Activated T-cell treated with anti-CD3 and anti-CD28 coated beads, Interleukin-2, amount 50 U/mL, for 72 hours (primary cell): ENCODE data around the gene TMEM235. TPM values are rescaled to one million over a fixed set of nuclear protein-coding genes. Genes with fewer than 3 reads are reported as not detected.

Source experiments
- ATAC-seq, 2 donors: fragments of 150-1000 bp; cut with Tn5 transposase; replicated peaks in 1 of 2; 2 replicates each; pipeline ENCODE4 v1.10.0; 2021; ENCODE audit warnings: moderate library complexity in 2 of 2, mild to moderate bottlenecking in 1 of 2
- DNase-seq, 2 donors: peaks; one replicate each; pipeline ENCODE4 v3.0.0; 2021 to 2022; ENCODE audit warnings: mixed read lengths in 1 of 2
- H3K27ac Mint-ChIP-seq: one replicate; pipeline ENCODE4 v1.8.0; 2022; ENCODE audit warnings: mild to moderate bottlenecking, moderate library complexity, mixed read lengths
- H3K27me3 Mint-ChIP-seq: one replicate; pipeline ENCODE4 v1.8.0; 2022; ENCODE audit warnings: low read depth, mixed read lengths
- H3K36me3 Mint-ChIP-seq, 2 donors: one replicate each; pipeline ENCODE4 v1.8.0; 2022; ENCODE audit warnings: mixed read lengths in 2 of 2, mild to moderate bottlenecking in 1 of 2; ENCODE audit not compliant: insufficient read depth in 2 of 2
- H3K4me1 Mint-ChIP-seq: one replicate; pipeline ENCODE4 v1.8.0; 2022; ENCODE audit warnings: low read depth, mixed read lengths
- H3K4me3 Mint-ChIP-seq, 2 donors: one replicate each; pipeline ENCODE4 v1.8.0; 2022; ENCODE audit warnings: mild to moderate bottlenecking in 2 of 2, mixed read lengths in 2 of 2, moderate library complexity in 2 of 2
- H3K9me3 Mint-ChIP-seq, 2 donors: one replicate each; pipeline ENCODE4 v1.8.0; 2022; ENCODE audit warnings: mixed read lengths in 2 of 2
- total RNA-seq, 2 donors: library from RNA; stranded (reverse); gene quantifications; one replicate each; pipeline ENCODE4 v1.2.3, GENCODE V29; 2022

TMEM235 gene
- total RNA-seq, 2 donors from 2014 or later, result not detected

DNA sequence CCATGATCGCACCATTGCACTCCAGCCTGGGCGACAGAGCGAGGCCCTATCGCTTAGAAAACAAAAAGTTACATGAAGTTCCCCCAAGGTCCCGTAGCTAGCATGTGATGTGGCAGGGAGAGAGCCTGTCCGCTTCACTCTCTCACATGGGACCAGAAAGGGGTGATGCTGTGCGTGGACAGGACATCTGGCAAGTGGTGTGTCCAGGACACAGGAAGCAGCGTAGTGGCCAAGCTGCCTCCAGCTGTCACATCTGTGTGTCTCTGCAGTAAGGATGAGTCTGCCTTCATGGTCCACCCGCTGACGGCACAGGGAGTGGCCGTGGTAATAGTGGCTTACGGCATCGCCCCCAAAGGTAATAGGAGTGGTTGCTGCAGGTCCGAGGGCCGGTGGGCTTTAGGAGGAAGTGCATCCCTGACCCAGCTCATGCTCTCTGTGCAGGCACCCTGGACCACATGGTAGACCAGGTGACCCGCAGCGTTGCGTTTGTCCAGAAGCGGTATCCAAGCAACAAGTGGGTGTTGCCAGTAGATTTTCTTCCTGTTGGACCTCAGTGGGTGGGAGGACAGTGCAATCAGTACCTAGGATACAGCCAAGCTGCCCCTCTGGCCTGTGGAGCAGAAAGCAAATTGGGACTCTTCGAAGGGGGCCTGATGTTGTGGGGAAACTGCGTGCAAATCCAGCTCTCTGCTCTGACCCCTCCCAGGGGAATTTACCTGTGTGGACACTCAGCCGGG lies 26.9 kb upstream of the TMEM235 start:
- H3K27ac Mint-ChIP-seq, result no peak overlapping the region
- H3K27me3 Mint-ChIP-seq, result no peaks in the 10 kb centered on the region
- no peak overlapping the region for H3K4me3 Mint-ChIP-seq
- H3K4me1 Mint-ChIP-seq, result no peaks in the 10 kb centered on the region
- no peaks in the 10 kb centered on the region for H3K9me3 Mint-ChIP-seq
- H3K36me3 Mint-ChIP-seq, result no peaks in the 10 kb centered on the region
- ATAC-seq, result no peak
- DNase-seq, result no peak

DNA sequence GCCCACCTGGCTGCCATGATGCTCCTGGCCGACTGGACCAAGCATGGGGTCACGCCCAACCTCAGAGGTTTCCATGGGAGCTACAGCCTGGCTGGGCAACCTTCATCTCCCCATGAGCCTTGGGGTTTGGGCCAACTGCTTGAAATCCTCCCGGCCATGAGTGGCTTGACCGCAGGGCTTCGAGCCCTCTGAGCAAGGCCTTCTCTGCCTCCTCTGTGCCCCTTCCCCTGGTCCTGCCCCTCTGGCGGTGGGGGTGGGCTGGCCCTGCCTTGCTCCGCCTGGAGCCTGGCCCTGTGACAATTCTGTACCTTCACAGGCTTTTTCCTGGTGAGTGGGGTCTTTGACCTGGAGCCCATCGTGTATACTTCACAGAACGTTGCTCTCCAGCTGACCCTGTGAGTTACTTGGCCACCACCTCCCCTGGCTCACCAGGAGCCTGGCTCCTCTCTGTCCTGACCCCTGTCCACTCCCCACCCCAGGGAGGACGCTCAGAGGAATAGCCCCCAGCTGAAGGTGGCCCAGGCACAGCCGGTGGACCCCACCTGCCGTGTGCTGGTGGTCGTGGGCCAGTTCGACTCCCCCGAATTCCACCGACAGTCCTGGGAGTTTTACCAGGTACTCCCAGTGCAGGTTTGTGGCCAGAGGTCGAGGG lies 26.2 kb upstream of the TMEM235 start:
- DNase-seq (no peak), ATAC-seq (no peak)
- Mint-ChIP-seq H3K4me1 (no peaks in the 10 kb centered on the region), H3K27ac (no peak overlapping the region), H3K27me3 (no peaks in the 10 kb centered on the region), H3K9me3 (no peaks in the 10 kb centered on the region), H3K36me3 (no peaks in the 10 kb centered on the region), H3K4me3 (no peak overlapping the region)

DNA sequence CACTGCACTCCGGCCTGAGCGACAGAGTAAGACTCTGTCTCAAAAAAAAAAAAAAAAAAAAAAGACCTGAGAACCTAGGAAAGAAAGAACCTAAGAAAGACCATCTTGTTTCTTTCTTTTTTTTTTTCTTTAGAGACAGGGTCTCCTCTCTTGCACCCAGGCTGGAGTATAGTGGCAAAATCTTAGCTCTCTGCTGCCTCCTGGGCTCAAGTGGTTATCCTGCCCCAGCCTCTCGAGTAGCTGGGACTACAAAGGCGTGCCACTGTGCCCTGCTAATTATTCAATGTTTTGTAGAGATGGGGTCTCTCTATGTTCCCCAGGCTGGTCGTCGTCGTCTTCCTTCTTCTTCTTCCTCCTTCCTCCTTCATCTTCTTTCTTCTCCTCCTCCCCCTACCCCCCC lies 25.1 kb upstream of the TMEM235 start:
- no peak overlapping the region for H3K27ac Mint-ChIP-seq

DNA sequence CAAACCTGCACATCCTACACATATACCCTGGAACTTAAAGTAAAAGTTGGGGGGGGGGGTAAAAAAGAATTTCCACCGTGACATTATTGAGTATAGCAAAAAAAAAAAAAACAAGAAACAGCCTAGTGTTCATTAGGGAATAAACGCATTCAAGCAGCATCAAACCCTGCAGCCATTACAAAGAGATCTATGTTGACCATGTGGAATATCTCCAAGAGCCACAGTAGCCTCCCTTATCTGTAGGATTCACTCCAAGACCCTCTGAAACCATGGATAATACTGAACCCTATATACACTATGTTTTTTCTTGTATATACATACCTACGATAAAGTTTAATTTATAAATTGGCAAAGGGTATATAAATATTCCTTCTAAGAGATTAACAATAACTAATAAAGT lies 22.9 kb upstream of the TMEM235 start:
- no peak overlapping the region for H3K4me3 Mint-ChIP-seq
- no peaks in the 10 kb centered on the region for H3K36me3 Mint-ChIP-seq
- H3K9me3 Mint-ChIP-seq, result no peaks in the 10 kb centered on the region
- DNase-seq, result no peak
- H3K27ac Mint-ChIP-seq, result no peak overlapping the region
- no peak for ATAC-seq
- no peaks in the 10 kb centered on the region for H3K4me1 Mint-ChIP-seq
- H3K27me3 Mint-ChIP-seq, result no peaks in the 10 kb centered on the region

More for the DNA sequence above, 25.1 kb upstream of the TMEM235 start:
- DNase-seq (no peak), ATAC-seq (no peak)
- H3K4me3 Mint-ChIP-seq, result no peak overlapping the region
- no peaks in the 10 kb centered on the region for H3K9me3 Mint-ChIP-seq
- H3K36me3 Mint-ChIP-seq, result no peaks in the 10 kb centered on the region
- no peaks in the 10 kb centered on the region for H3K4me1 Mint-ChIP-seq
- no peaks in the 10 kb centered on the region for H3K27me3 Mint-ChIP-seq

DNA sequence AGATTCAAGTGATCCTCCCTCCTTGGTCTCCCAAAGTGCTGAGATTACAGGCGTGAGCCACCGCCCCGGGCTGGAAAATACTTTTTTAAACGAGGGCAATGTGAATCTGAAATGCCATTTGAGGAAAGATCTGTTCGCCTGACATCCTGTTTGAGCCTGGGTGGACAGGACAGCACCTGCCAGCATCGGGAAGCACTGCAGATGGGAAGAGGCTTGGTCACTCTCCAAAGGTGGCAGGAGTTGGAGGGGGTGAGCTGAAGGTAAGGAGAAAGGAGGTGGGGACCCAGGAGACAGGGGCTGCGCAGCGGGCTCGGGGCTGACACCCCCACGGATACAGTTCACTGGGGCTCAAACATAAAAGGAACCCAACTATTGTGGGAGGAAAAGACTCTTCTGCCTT lies 21.3 kb upstream of the TMEM235 start:
- ATAC-seq, result no peak
- Mint-ChIP-seq H3K9me3 (no peaks in the 10 kb centered on the region), H3K36me3 (peaks cover 0 to 4% of the 10 kb centered on the region in 2 donors), H3K4me3 (no peak overlapping the region), H3K4me1 (peaks cover under 1% of the 10 kb centered on the region), H3K27me3 (no peaks in the 10 kb centered on the region), H3K27ac (no peak overlapping the region)
- DNase-seq, result no peak

DNA sequence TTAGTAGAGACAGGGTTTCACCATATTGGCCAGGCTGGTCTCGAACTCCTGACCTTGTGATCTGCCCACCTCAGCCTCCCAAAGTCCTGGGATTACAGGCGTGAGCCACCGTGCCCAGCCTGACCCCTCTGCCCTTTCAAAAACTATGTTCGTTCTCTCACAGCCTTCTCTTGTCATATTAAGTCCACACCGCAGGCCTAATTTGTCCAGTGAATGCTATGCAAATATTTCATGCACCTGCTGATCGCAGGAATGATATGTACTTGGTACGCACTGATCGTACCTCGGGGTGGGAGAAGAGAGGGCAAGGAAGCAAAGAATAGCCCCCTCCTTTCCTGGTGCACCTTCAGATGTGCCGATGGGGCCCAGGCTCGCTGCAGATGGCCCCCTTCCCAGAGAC lies 20.4 kb upstream of the TMEM235 start:
- ATAC-seq, result no peak

DNA sequence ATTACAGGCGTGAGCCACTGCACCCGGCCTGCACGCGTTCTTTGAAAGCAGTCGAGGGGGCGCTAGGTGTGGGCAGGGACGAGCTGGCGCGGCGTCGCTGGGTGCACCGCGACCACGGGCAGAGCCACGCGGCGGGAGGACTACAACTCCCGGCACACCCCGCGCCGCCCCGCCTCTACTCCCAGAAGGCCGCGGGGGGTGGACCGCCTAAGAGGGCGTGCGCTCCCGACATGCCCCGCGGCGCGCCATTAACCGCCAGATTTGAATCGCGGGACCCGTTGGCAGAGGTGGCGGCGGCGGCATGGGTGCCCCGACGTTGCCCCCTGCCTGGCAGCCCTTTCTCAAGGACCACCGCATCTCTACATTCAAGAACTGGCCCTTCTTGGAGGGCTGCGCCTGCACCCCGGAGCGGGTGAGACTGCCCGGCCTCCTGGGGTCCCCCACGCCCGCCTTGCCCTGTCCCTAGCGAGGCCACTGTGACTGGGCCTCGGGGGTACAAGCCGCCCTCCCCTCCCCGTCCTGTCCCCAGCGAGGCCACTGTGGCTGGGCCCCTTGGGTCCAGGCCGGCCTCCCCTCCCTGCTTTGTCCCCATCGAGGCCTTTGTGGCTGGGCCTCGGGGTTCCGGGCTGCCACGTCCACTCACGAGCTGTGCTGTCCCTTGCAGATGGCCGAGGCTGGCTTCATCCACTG lies 17.3 kb upstream of the TMEM235 start, which contains the start of gene BIRC5:
Gene BIRC5, plus strand, starts transcription at position 238 of the 690 bp plus-strand sequence. Its CDS starts 64 bp downstream, at position 302.
- DNase-seq (peak; percentile 94), ATAC-seq (peak; percentile 100)
- peak within 1 kb of the TSS; percentile 76 for H3K27ac Mint-ChIP-seq
- H3K4me3 Mint-ChIP-seq, result peak within 1 kb of the TSS; percentile 95
- H3K4me1 Mint-ChIP-seq, result peaks cover 17% of the 10 kb centered on the region
- H3K36me3 Mint-ChIP-seq, result peaks cover 11 to 19% of the 10 kb centered on the region in 2 donors
- no peaks in the 10 kb centered on the region for H3K27me3 Mint-ChIP-seq
- H3K9me3 Mint-ChIP-seq, result no peaks in the 10 kb centered on the region

More for the DNA sequence above, 20.4 kb upstream of the TMEM235 start:
- Mint-ChIP-seq H3K4me3 (no peak overlapping the region), H3K27me3 (no peaks in the 10 kb centered on the region), H3K36me3 (peaks cover 1 to 4% of the 10 kb centered on the region in 2 donors), H3K9me3 (no peaks in the 10 kb centered on the region), H3K27ac (no peak overlapping the region), H3K4me1 (peaks cover 10% of the 10 kb centered on the region)
- DNase-seq, result no peak

DNA sequence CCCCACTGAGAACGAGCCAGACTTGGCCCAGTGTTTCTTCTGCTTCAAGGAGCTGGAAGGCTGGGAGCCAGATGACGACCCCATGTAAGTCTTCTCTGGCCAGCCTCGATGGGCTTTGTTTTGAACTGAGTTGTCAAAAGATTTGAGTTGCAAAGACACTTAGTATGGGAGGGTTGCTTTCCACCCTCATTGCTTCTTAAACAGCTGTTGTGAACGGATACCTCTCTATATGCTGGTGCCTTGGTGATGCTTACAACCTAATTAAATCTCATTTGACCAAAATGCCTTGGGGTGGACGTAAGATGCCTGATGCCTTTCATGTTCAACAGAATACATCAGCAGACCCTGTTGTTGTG lies 16.7 kb upstream of the TMEM235 start:
- Mint-ChIP-seq H3K4me3 (peak overlapping the region; percentile 95), H3K27ac (peak overlapping the region; percentile 76), H3K27me3 (no peaks in the 10 kb centered on the region), H3K36me3 (peaks cover 13 to 24% of the 10 kb centered on the region in 2 donors), H3K9me3 (no peaks in the 10 kb centered on the region), H3K4me1 (peaks cover 17% of the 10 kb centered on the region)
- DNase-seq, result no peak
- ATAC-seq, result no peak

DNA sequence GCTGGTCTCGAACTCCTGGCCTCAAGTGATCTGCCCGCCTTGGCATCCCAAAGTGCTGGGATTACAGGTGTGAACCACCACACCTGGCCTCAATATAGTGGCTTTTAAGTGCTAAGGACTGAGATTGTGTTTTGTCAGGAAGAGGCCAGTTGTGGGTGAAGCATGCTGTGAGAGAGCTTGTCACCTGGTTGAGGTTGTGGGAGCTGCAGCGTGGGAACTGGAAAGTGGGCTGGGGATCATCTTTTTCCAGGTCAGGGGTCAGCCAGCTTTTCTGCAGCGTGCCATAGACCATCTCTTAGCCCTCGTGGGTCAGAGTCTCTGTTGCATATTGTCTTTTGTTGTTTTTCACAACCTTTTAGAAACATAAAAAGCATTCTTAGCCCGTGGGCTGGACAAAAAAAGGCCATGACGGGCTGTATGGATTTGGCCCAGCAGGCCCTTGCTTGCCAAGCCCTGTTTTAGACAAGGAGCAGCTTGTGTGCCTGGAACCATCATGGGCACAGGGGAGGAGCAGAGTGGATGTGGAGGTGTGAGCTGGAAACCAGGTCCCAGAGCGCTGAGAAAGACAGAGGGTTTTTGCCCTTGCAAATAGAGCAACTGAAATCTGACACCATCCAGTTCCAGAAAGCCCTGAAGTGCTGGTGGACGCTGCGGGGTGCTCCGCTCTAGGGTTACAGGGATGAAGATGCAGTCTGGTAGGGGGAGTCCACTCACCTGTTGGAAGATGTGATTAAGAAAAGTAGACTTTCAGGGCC lies 11.9 kb upstream of the TMEM235 start:
- Mint-ChIP-seq H3K4me1 (peaks cover 17% of the 10 kb centered on the region), H3K9me3 (no peaks in the 10 kb centered on the region), H3K36me3 (peaks cover 17 to 37% of the 10 kb centered on the region in 2 donors), H3K27me3 (no peaks in the 10 kb centered on the region), H3K27ac (no peak overlapping the region), H3K4me3 (no peak overlapping the region)
- ATAC-seq (no peak), DNase-seq (no peak)

DNA sequence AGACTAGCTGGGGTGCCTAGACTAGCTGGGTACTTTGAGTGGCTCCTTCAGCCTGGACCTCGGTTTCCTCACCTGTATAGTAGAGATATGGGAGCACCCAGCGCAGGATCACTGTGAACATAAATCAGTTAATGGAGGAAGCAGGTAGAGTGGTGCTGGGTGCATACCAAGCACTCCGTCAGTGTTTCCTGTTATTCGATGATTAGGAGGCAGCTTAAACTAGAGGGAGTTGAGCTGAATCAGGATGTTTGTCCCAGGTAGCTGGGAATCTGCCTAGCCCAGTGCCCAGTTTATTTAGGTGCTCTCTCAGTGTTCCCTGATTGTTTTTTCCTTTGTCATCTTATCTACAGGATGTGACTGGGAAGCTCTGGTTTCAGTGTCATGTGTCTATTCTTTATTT lies 8.4 kb upstream of the TMEM235 start:
- DNase-seq (no peak), ATAC-seq (no peak)
- H3K36me3 Mint-ChIP-seq, result peaks cover 12 to 25% of the 10 kb centered on the region in 2 donors
- peaks cover 11% of the 10 kb centered on the region for H3K4me1 Mint-ChIP-seq
- H3K27ac Mint-ChIP-seq, result no peak overlapping the region
- peaks cover 7% of the 10 kb centered on the region for H3K27me3 Mint-ChIP-seq
- no peaks in the 10 kb centered on the region for H3K9me3 Mint-ChIP-seq
- no peak overlapping the region for H3K4me3 Mint-ChIP-seq

DNA sequence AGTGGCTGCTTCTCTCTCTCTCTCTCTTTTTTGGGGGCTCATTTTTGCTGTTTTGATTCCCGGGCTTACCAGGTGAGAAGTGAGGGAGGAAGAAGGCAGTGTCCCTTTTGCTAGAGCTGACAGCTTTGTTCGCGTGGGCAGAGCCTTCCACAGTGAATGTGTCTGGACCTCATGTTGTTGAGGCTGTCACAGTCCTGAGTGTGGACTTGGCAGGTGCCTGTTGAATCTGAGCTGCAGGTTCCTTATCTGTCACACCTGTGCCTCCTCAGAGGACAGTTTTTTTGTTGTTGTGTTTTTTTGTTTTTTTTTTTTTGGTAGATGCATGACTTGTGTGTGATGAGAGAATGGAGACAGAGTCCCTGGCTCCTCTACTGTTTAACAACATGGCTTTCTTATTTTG lies 7.7 kb upstream of the TMEM235 start:
- DNase-seq (no peak), ATAC-seq (no peak)
- Mint-ChIP-seq H3K27me3 (peaks cover 7% of the 10 kb centered on the region), H3K4me3 (no peak overlapping the region), H3K4me1 (peaks cover 11% of the 10 kb centered on the region), H3K9me3 (no peaks in the 10 kb centered on the region), H3K36me3 (peaks cover 12 to 23% of the 10 kb centered on the region in 2 donors), H3K27ac (no peak overlapping the region)

DNA sequence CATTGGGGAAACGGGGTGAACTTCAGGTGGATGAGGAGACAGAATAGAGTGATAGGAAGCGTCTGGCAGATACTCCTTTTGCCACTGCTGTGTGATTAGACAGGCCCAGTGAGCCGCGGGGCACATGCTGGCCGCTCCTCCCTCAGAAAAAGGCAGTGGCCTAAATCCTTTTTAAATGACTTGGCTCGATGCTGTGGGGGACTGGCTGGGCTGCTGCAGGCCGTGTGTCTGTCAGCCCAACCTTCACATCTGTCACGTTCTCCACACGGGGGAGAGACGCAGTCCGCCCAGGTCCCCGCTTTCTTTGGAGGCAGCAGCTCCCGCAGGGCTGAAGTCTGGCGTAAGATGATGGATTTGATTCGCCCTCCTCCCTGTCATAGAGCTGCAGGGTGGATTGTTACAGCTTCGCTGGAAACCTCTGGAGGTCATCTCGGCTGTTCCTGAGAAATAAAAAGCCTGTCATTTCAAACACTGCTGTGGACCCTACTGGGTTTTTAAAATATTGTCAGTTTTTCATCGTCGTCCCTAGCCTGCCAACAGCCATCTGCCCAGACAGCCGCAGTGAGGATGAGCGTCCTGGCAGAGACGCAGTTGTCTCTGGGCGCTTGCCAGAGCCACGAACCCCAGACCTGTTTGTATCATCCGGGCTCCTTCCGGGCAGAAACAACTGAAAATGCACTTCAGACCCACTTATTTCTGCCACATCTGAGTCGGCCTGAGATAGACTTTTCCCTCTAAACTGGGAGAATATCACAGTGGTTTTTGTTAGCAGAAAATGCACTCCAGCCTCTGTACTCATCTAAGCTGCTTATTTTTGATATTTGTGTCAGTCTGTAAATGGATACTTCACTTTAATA lies 7.0 kb upstream of the TMEM235 start:
- peaks cover 5 to 16% of the 10 kb centered on the region in 2 donors for H3K36me3 Mint-ChIP-seq
- no peaks in the 10 kb centered on the region for H3K9me3 Mint-ChIP-seq
- H3K27me3 Mint-ChIP-seq, result peaks cover 7% of the 10 kb centered on the region
- no peak overlapping the region for H3K27ac Mint-ChIP-seq
- H3K4me3 Mint-ChIP-seq, result no peak overlapping the region
- H3K4me1 Mint-ChIP-seq, result peaks cover 11% of the 10 kb centered on the region
- ATAC-seq, result no peak
- no peak for DNase-seq
